GM12878 (cell line): Measurements from ENCODE around the gene SNX15. TPM values are rescaled to one million over a fixed set of nuclear protein-coding genes. Genes with fewer than 3 reads are reported as not detected.
A peak's percentile ranks its signal among the peaks of the same experiment; 100 is the strongest.

ENCODE experiments used
- ATAC-seq: fragments of 200-7000 bp; cut with Tn5 transposase; 3 replicates; pipeline ENCODE4 v1.9.1; 2020; ENCODE audit warnings: mild to moderate bottlenecking, moderate library complexity
- BruUV-seq: library from RNA; stranded (reverse); fragments of 400-500 nt; replicated peaks from 2 replicates; lab custom pipeline; 2021; lab: Mats Ljungman, UMichigan
- CTCF ChIA-PET: fragments of 300-600 bp; sonication (Branson Sonifier 250); formaldehyde crosslinking; extraction: SDS; loops from one replicate; lab custom pipeline; 2021; ENCODE audit warnings: inconsistent platforms; lab: Yijun Ruan, JAX
- POLR2A ChIA-PET: fragments of 350-600 bp; formaldehyde crosslinking; extraction: SDS; loops from one replicate; lab custom pipeline; 2021; ENCODE audit warnings: inconsistent platforms; lab: Charles Lee
- RAD21 ChIA-PET: fragments of 300-600 bp; sonication (Branson Sonifier 250); formaldehyde crosslinking; loops from one replicate; lab custom pipeline; 2023; ENCODE audit warnings: antibody characterized with exemption; ENCODE audit not compliant: unreplicated experiment; lab: Charles Lee
- SMC1A ChIA-PET: fragments of 300-600 bp; sonication (Branson Sonifier 250); formaldehyde crosslinking; loops from one replicate; lab custom pipeline; 2023; ENCODE audit not compliant: unreplicated experiment, uncharacterized antibody; lab: Charles Lee
- DNase-seq: peaks from one replicate; pipeline ENCODE4 v3.0.0-alpha.2; 2011; ENCODE audit warnings: low read depth, low spot score
- FAIRE-seq: peaks from 3 replicates; lab custom pipeline; 2011; peaks lifted over from hg19 to GRCh38; lab: Jason Lieb, UNC
- H2AFZ ChIP-seq: 2 replicates; pipeline ENCODE4 v1.6.0; 2011; ENCODE audit warnings: low read depth, low read length, control low read depth; ENCODE audit not compliant: control insufficient read depth
- H3K27ac ChIP-seq: 2 replicates; pipeline ENCODE4 v1.5.1; 2011; ENCODE audit warnings: control low read depth; ENCODE audit not compliant: control insufficient read depth, insufficient read depth
- H3K27me3 ChIP-seq, 2 experiments: replicated peaks in 1 of 2; 2 replicates each; pipeline versions ENCODE4 v1.6.0 to v1.6.1; 2011; ENCODE audit warnings: low read length in 1 of 2; ENCODE audit not compliant: control insufficient read depth in 2 of 2, insufficient read depth in 2 of 2
- H3K36me3 ChIP-seq, 2 experiments: 2 replicates each; pipeline ENCODE4 v1.5.1; 2011; ENCODE audit warnings: low read length in 1 of 2; ENCODE audit not compliant: control insufficient read depth in 2 of 2, insufficient read depth in 2 of 2
- H3K4me1 ChIP-seq: 2 replicates; pipeline ENCODE4 v1.6.1; 2011; ENCODE audit warnings: mild to moderate bottlenecking, low read length, moderate library complexity, mixed read lengths; ENCODE audit not compliant: control insufficient read depth, insufficient read depth
- H3K4me2 ChIP-seq: 2 replicates; pipeline ENCODE4 v1.6.0; 2011; ENCODE audit warnings: control low read depth; ENCODE audit not compliant: control insufficient read depth, insufficient read depth
- H3K4me3 ChIP-seq: fragments of 200-600 bp; sonication (generic); 2 replicates; pipeline ENCODE4 v1.5.1; 2016
- H3K79me2 ChIP-seq: 2 replicates; pipeline ENCODE4 v1.6.0; 2011; ENCODE audit warnings: low read length; ENCODE audit not compliant: control insufficient read depth, insufficient read depth
- H3K9ac ChIP-seq: 2 replicates; pipeline ENCODE4 v1.8.0; 2011; ENCODE audit warnings: low read length, control low read depth, mixed read lengths; ENCODE audit not compliant: control insufficient read depth, insufficient read depth
- H3K9me3 ChIP-seq: replicated peaks from 3 replicates; pipeline ENCODE4 v1.5.1; 2011; ENCODE audit warnings: mild to moderate bottlenecking, low read length; ENCODE audit not compliant: control insufficient read depth, insufficient read depth
- H4K20me1 ChIP-seq: 2 replicates; pipeline ENCODE4 v1.6.0; 2011; ENCODE audit not compliant: control insufficient read depth, insufficient read depth
- CBX5 ChIP-seq: sonication (generic); IDR thresholded peaks from 2 replicates; pipeline ENCODE4 v1.6.1; 2016; ENCODE audit warnings: low read depth, moderate library complexity, mild to moderate bottlenecking, inconsistent platforms
- DPF2 ChIP-seq: fragments of 450-650 bp; IDR thresholded peaks from 2 replicates; pipeline ENCODE4 v1.6.1; 2017; ENCODE audit warnings: mild to moderate bottlenecking
- EGR1 ChIP-seq, 2 experiments: IDR thresholded peaks; 1 replicate in 1 of 2; 2 replicates in 1 of 2; pipeline ENCODE4 v1.6.1; 2011 to 2012; ENCODE audit warnings: low read depth in 2 of 2, low read length in 2 of 2, borderline replicate concordance in 1 of 2, mild to moderate bottlenecking in 1 of 2, moderate library complexity in 1 of 2
- EZH2 ChIP-seq: IDR thresholded peaks from 2 replicates; pipeline ENCODE4 v1.6.1; 2012; ENCODE audit warnings: low read depth, mild to moderate bottlenecking, control low read depth, inconsistent platforms, low read length, borderline replicate concordance; ENCODE audit not compliant: control insufficient read depth
- MEF2B ChIP-seq: fragments of 450-650 bp; IDR thresholded peaks from 2 replicates; pipeline ENCODE4 v1.6.1; 2018; ENCODE audit warnings: mild to moderate bottlenecking, moderate library complexity; ENCODE audit not compliant: partially characterized antibody, poor library complexity, severe bottlenecking
- NFXL1 ChIP-seq: fragments of 450-650 bp; IDR thresholded peaks from 2 replicates; pipeline ENCODE4 v1.6.1; 2017; ENCODE audit warnings: antibody characterized with exemption, mild to moderate bottlenecking, borderline replicate concordance
- NR2C2 ChIP-seq: IDR thresholded peaks from 2 replicates; pipeline ENCODE4 v1.6.1; 2011; ENCODE audit warnings: borderline replicate concordance, low read depth; ENCODE audit not compliant: control insufficient read depth, insufficient read length
- NRF1 ChIP-seq: conservative IDR thresholded peaks from 2 replicates; pipeline ENCODE4 v1.6.1; 2011; ENCODE audit warnings: mild to moderate bottlenecking, low read depth, low read length, improper control_type of control experiment
- POLR2A ChIP-seq: IDR thresholded peaks from 2 replicates; pipeline ENCODE4 v1.6.1; 2011; ENCODE audit warnings: low read depth, mild to moderate bottlenecking, low read length
- POLR2AphosphoS2 ChIP-seq: IDR thresholded peaks from 2 replicates; pipeline ENCODE4 v1.6.1; 2011; ENCODE audit warnings: low read depth, mild to moderate bottlenecking, low read length, improper control_type of control experiment, moderate library complexity
- RAD51 ChIP-seq: fragments of 450-650 bp; IDR thresholded peaks from 2 replicates; pipeline ENCODE4 v1.6.1; 2016; ENCODE audit warnings: moderate library complexity, mild to moderate bottlenecking, inconsistent platforms
- SREBF2 ChIP-seq: IDR thresholded peaks from 2 replicates; pipeline ENCODE4 v1.6.1; 2012; ENCODE audit warnings: mild to moderate bottlenecking, low read length
- TARDBP ChIP-seq: IDR thresholded peaks from 2 replicates; pipeline ENCODE4 v1.6.1; 2016; ENCODE audit warnings: borderline replicate concordance
- TBL1XR1 ChIP-seq: IDR thresholded peaks from 2 replicates; pipeline ENCODE4 v1.6.1; 2012; ENCODE audit warnings: low read depth, low read length, improper control_type of control experiment
- WRNIP1 ChIP-seq: IDR thresholded peaks from 2 replicates; pipeline ENCODE4 v1.6.1; 2011; ENCODE audit warnings: low read depth, low read length, improper control_type of control experiment, borderline replicate concordance
- ZNF274 ChIP-seq: IDR thresholded peaks from one replicate; pipeline ENCODE4 v1.8.0; 2011; ENCODE audit not compliant: insufficient read length, insufficient read depth
- WGBS: methylation state at CpG from one replicate; pipeline ENCODE4 v1.1.6; 2016; ENCODE audit warnings: low lambda C conversion rate; ENCODE audit not compliant: insufficient replicate concordance, insufficient coverage; ENCODE audit errors: missing lambda C conversion rate; 5-methylcytosine and 5-hydroxymethylcytosine counted together
- in situ Hi-C: fragments of 300-500 bp; cut with MboI; formaldehyde crosslinking; loops from 9 replicates; pipeline ENCODE4 v1.14.3; 2018; ENCODE audit warnings: mixed read lengths
- intact Hi-C: fragments of 100-400 bp; cut with micrococcal nuclease; formaldehyde crosslinking; loops from one replicate; pipeline ENCODE4 v1.14.2; 2022; ENCODE audit not compliant: unreplicated experiment
- polyA plus RNA-seq, 11 experiments: library from polyadenylated mRNA; depleted of rRNA in 4 of 11; unstranded in 6 of 11; stranded (reverse) in 5 of 11; fragments of >200 nt; fragmentation: Nextera tagmentation in 4 of 11; fragmentation: Illumina TruSeq in 1 of 11; extraction: Ambion mirVana in 4 of 11; extraction: Trizol in 1 of 11; gene quantifications; 1 replicate in 1 of 11; 2 replicates in 10 of 11; pipeline versions ENCODE4 v1.2.1 to v1.2.3, GENCODE V29; 2011 to 2016; ENCODE audit warnings: inconsistent platforms in 2 of 11, missing spikeins in 2 of 11, low read depth in 1 of 11
- total RNA-seq, 4 experiments: library from RNA; depleted of rRNA in 3 of 4; stranded (reverse); fragments of >200 nt in 3 of 4; fragmentation: Illumina TruSeq in 1 of 4; extraction: Trizol in 1 of 4; gene quantifications; 2 replicates each; pipeline versions ENCODE4 v1.2.1 to v1.2.3, GENCODE V29; 2013 to 2021
- TF ChIP-seq, protein P1 (sequence below): fragments of 450-650 bp; IDR thresholded peaks from 2 replicates; pipeline ENCODE4 v1.6.1; 2017; ENCODE audit warnings: borderline replicate concordance
- TF ChIP-seq, protein P2 (sequence below): fragments of 450-650 bp; conservative IDR thresholded peaks from 2 replicates; pipeline ENCODE4 v1.6.1; 2017; ENCODE audit warnings: mild to moderate bottlenecking, moderate library complexity

SNX15 gene
- total and polyA plus RNA-seq, 10 of the 15 experiments (the other 5 are each of a cell fraction or from before 2014, with no cell fraction given), result 2.4 to 24.0 (median 16.1) TPM

DNA sequence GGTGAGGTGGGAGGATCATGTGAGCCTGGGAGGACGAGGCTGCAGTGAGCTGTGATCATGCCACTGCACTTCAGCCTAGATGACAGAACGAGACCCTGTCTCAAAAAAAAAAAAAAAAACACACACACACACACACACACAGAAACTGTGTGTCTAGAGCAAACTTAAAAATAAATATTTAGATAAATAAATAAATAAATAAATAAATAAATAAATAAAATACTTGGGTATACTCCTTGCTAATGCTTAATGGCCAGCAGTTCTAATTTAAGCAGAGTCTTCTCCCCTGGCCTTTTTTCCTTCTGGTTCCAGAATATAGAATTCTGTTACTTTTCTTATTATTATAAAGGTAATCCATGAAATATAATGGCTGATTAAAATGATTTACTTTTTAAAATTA lies 18.4 kb upstream of the SNX15 start:
- TF ChIP-seq POLR2AphosphoS2 (no peak), DPF2 (no peak), POLR2A (no peak), TARDBP (no peak), EGR1 (IDR thresholded peaks at IDR 0.05; ENCODE audit: borderline replicate concordance in 1 of 2, low read depth in 2 of 2, low read length in 2 of 2) (no peak), CBX5 (no peak), WRNIP1 (no peak), EZH2 (no peak), NFXL1 (no peak), MEF2B (no peak), ZNF274 (no peak), RAD51 (no peak), NRF1 (no peak), NR2C2 (no peak), SREBF2 (no peak), TBL1XR1 (no peak)
- TF ChIP-seq, protein P1, sequence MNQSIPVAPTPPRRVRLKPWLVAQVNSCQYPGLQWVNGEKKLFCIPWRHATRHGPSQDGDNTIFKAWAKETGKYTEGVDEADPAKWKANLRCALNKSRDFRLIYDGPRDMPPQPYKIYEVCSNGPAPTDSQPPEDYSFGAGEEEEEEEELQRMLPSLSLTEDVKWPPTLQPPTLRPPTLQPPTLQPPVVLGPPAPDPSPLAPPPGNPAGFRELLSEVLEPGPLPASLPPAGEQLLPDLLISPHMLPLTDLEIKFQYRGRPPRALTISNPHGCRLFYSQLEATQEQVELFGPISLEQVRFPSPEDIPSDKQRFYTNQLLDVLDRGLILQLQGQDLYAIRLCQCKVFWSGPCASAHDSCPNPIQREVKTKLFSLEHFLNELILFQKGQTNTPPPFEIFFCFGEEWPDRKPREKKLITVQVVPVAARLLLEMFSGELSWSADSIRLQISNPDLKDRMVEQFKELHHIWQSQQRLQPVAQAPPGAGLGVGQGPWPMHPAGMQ, result no peak
- TF ChIP-seq, protein P2, sequence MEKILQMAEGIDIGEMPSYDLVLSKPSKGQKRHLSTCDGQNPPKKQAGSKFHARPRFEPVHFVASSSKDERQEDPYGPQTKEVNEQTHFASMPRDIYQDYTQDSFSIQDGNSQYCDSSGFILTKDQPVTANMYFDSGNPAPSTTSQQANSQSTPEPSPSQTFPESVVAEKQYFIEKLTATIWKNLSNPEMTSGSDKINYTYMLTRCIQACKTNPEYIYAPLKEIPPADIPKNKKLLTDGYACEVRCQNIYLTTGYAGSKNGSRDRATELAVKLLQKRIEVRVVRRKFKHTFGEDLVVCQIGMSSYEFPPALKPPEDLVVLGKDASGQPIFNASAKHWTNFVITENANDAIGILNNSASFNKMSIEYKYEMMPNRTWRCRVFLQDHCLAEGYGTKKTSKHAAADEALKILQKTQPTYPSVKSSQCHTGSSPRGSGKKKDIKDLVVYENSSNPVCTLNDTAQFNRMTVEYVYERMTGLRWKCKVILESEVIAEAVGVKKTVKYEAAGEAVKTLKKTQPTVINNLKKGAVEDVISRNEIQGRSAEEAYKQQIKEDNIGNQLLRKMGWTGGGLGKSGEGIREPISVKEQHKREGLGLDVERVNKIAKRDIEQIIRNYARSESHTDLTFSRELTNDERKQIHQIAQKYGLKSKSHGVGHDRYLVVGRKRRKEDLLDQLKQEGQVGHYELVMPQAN, result no peak
- no peak overlapping the region for H2AFZ ChIP-seq
- ChIA-PET SMC1A (interaction anchor here (1.3 to 1.9 kb wide), 2 partner anchors 12 to 160 kb away, joined by 6 to 7 read pairs; partner anchors contain the start of gene BATF2), POLR2A (interaction anchor here (0.6 to 1.1 kb wide), 2 partner anchors 102 to 314 kb away, joined by 3 to 5 read pairs; no protein-coding TSS in a partner anchor), CTCF (interaction anchor here (6.4 to 8.2 kb wide), 2 partner anchors 103 to 161 kb away, joined by 64 to 89 read pairs; partner anchors contain the start of genes CDC42BPG and TM7SF2), RAD21 (interaction anchor here (0.9 to 1.2 kb wide), 2 partner anchors 12 to 161 kb away, joined by 3 to 5 read pairs; partner anchors contain the start of gene BATF2)
- intact Hi-C loops (no loop called here), in situ Hi-C loops (no loop called here)
- peak; percentile 66 for FAIRE-seq
- no TSS peak for BruUV-seq
- H3K4me3 ChIP-seq, result no peak overlapping the region
- no peak overlapping the region for H3K9ac ChIP-seq
- 24% methylated on average over 2 of the region's 2 CpGs for WGBS
- no peaks in the 10 kb centered on the region for H4K20me1 ChIP-seq
- H3K27ac ChIP-seq, result no peak overlapping the region
- peaks cover 5% of the 10 kb centered on the region for H3K4me1 ChIP-seq
- H3K9me3 ChIP-seq, result no peaks in the 10 kb centered on the region
- ATAC-seq, result no peak
- H3K36me3 ChIP-seq, result no peaks in the 10 kb centered on the region
- H3K79me2 ChIP-seq, result no peaks in the 10 kb centered on the region
- no peak for DNase-seq
- no peaks in the 10 kb centered on the region for H3K27me3 ChIP-seq
- H3K4me2 ChIP-seq, result no peak overlapping the region
